ENCODE results near the gene FEZF2.

Gene FEZF2

DNA sequence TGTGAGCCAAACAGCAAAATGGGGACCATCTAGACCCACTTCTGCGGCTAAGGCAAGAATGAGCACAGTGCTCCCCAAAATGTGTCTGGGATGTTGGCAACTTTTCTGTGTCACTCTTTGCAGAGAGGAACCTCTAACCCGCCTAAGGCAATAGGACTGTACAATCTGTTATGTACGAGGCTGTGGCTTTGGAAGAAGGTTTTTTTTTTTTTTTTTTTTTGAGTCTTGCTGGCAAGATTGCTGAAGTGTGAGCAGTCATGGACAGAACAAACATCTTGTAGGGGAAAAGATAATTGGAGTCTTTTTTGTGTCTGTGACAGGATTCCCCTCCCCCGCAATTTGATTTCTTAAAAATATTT lies 7.2 kb downstream of the FEZF2 start:
- Histone ChIP-seq H3K9me3 (ENCODE audit: control insufficient read depth in 2 of 2, low read length in 2 of 2) (no peaks in the 10 kb centered on the region), H3K4me3 (ENCODE audit: low read length in 2 of 2) (no peak overlapping the region), H3K4me1 (ENCODE audit: control insufficient read depth, insufficient read depth, low read length) (peaks cover 18% of the 10 kb centered on the region), H3K27me3 (ENCODE audit: control insufficient read depth in 1 of 2, insufficient read depth in 2 of 2, low read length in 2 of 2) (peaks cover 44 to 53% of the 10 kb centered on the region in 2 donors), H3K9ac (ENCODE audit: low read length in 2 of 2) (no peak overlapping the region), H3K27ac (ENCODE audit: low read length) (no peak overlapping the region), H3K36me3 (ENCODE audit: control insufficient read depth in 2 of 2, insufficient read depth in 2 of 2, low read length in 2 of 2) (no peaks in the 10 kb centered on the region)

DNA sequence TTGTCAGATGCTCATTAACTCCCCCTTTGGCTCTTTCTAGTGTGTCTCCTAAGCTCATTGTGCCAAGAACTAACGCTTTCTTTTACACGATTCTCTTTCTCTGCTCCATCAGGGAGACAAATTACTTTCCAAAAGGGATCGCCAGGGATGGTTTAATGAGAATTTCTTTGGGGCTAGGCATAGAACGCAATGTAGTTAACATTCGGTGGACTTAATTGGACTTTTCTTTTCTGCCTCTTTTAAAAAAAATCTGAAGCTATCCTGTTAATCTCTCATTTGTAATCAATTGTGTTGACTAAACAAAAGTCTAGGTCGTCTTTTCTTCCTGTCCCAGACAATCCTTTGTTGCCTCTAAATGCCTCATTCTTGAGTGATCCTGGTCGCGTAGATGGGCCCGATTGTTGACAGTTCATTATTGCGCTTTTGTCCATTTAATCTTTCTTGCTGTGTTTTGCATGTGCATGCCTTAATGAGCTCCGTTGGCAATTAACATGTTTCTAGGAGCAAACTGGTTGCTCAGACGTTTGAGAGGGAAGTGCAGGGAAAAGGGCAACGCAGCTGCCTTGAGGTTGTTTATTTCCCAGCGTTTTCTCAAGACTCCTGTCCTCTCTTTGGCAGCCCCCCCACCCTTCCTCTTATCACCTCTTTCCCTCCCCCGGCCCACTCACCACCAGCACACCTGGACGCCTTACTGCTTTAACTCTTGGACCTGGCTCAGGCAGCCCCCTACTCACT lies 7.8 kb downstream of the FEZF2 start:
- H3K4me3 ChIP-seq (ENCODE audit: low read length in 2 of 2) = no peak overlapping the region
- H3K27me3 ChIP-seq (ENCODE audit: control insufficient read depth in 1 of 2, insufficient read depth in 2 of 2, low read length in 2 of 2) = peaks cover 39 to 48% of the 10 kb centered on the region in 2 donors

DNA sequence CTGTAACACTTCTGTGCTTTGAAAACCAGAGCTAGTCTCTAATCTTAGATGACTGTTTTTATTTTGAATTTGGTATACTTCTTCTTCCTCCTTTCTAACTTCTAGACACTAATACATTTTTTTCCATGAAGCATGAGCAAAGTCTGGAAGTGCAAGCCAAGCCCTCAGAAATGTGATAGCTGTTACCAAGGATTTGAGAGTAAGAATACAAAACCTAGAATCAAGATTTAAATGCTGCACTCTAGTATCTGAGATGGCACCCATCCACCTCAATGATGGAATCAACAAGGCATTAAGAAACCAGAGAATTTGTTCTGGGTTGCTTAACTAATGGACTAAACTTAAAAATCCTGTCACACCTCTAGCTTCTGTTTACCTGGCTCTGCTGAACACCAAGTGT lies 9.2 kb downstream of the FEZF2 start:
- Histone ChIP-seq H3K9ac (ENCODE audit: low read length in 2 of 2) (no peak overlapping the region), H3K9me3 (ENCODE audit: control insufficient read depth in 2 of 2, low read length in 2 of 2) (no peaks in the 10 kb centered on the region), H3K27me3 (ENCODE audit: control insufficient read depth in 1 of 2, insufficient read depth in 2 of 2, low read length in 2 of 2) (peaks cover 29 to 34% of the 10 kb centered on the region in 2 donors), H3K4me3 (ENCODE audit: low read length in 2 of 2) (no peak overlapping the region), H3K27ac (ENCODE audit: low read length) (no peak overlapping the region), H3K4me1 (ENCODE audit: control insufficient read depth, insufficient read depth, low read length) (peaks cover 8% of the 10 kb centered on the region), H3K36me3 (ENCODE audit: control insufficient read depth in 2 of 2, insufficient read depth in 2 of 2, low read length in 2 of 2) (no peaks in the 10 kb centered on the region)

More for the DNA sequence above, 7.8 kb downstream of the FEZF2 start:
- no peaks in the 10 kb centered on the region for H3K9me3 ChIP-seq (ENCODE audit: control insufficient read depth in 2 of 2, low read length in 2 of 2)
- peaks cover 15% of the 10 kb centered on the region for H3K4me1 ChIP-seq (ENCODE audit: control insufficient read depth, insufficient read depth, low read length)
- no peaks in the 10 kb centered on the region for H3K36me3 ChIP-seq (ENCODE audit: control insufficient read depth in 2 of 2, insufficient read depth in 2 of 2, low read length in 2 of 2)
- H3K27ac ChIP-seq (ENCODE audit: low read length) = no peak overlapping the region
- H3K9ac ChIP-seq (ENCODE audit: low read length in 2 of 2) = no peak overlapping the region

- Histone ChIP-seq H3K27me3 (ENCODE audit: control insufficient read depth in 1 of 2, insufficient read depth in 2 of 2, low read length in 2 of 2) (peaks cover 23 to 25% of the 10 kb centered on the region in 2 donors), H3K9ac (ENCODE audit: low read length in 2 of 2) (no peak overlapping the region), H3K27ac (ENCODE audit: low read length) (no peak overlapping the region), H3K4me1 (ENCODE audit: control insufficient read depth, insufficient read depth, low read length) (peaks cover 3% of the 10 kb centered on the region), H3K36me3 (ENCODE audit: control insufficient read depth in 2 of 2, insufficient read depth in 2 of 2, low read length in 2 of 2) (no peaks in the 10 kb centered on the region), H3K4me3 (ENCODE audit: low read length in 2 of 2) (no peak overlapping the region), H3K9me3 (ENCODE audit: control insufficient read depth in 2 of 2, low read length in 2 of 2) (no peaks in the 10 kb centered on the region)
Observed at GRCh38 chr3:62363275-62363674, 10.1 kb downstream of the FEZF2 start.

DNA sequence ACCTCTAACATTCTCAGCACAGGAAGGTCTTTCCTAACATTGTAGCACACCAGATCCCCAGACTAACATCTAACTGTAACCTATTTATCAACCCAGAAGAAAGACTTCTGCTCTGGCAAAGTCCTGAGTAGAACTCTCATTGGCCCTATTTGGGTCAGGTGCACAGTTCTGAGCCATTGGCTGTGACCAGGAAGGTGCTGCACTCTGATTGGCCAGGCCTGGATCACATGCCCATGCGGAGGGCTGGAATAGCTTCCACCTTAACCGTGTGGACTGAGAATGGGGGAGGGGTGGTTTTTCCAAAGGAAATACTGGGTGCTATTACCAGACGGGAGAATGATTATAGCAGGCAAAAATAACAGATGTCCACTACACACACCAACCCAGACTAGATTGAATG lies 11.5 kb downstream of the FEZF2 start:
- Histone ChIP-seq H3K9me3 (ENCODE audit: control insufficient read depth in 2 of 2, low read length in 2 of 2) (no peaks in the 10 kb centered on the region), H3K36me3 (ENCODE audit: control insufficient read depth in 2 of 2, insufficient read depth in 2 of 2, low read length in 2 of 2) (no peaks in the 10 kb centered on the region), H3K4me3 (ENCODE audit: low read length in 2 of 2) (no peak overlapping the region), H3K27me3 (ENCODE audit: control insufficient read depth in 1 of 2, insufficient read depth in 2 of 2, low read length in 2 of 2) (peaks cover 10% of the 10 kb centered on the region in 2 donors), H3K9ac (ENCODE audit: low read length in 2 of 2) (no peak overlapping the region), H3K27ac (ENCODE audit: low read length) (no peak overlapping the region), H3K4me1 (ENCODE audit: control insufficient read depth, insufficient read depth, low read length) (no peaks in the 10 kb centered on the region)

DNA sequence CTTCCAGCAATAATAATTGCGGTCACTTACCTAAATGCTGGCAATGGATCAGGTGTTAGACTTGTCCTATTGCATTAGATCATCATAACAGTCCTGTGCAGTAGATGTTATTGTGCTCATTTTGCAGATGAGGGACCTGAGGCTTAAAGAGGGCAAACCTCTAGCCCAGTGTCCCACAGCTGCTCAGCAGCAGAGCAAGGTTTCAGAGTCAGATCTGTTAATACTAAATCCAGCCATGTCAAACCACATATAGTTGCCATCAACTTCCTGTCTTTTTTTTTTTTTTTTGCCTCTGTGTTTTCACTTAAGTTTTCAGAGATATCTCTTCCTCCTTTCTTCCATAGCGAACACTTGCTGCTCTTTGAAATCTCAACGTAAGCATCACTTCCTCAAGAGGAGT lies 12.1 kb downstream of the FEZF2 start:
- Histone ChIP-seq H3K27ac (ENCODE audit: low read length) (no peak overlapping the region), H3K9ac (ENCODE audit: low read length in 2 of 2) (no peak overlapping the region), H3K36me3 (ENCODE audit: control insufficient read depth in 2 of 2, insufficient read depth in 2 of 2, low read length in 2 of 2) (no peaks in the 10 kb centered on the region), H3K4me3 (ENCODE audit: low read length in 2 of 2) (no peak overlapping the region), H3K4me1 (ENCODE audit: control insufficient read depth, insufficient read depth, low read length) (no peaks in the 10 kb centered on the region), H3K27me3 (ENCODE audit: control insufficient read depth in 1 of 2, insufficient read depth in 2 of 2, low read length in 2 of 2) (peaks cover 6% of the 10 kb centered on the region in 2 donors), H3K9me3 (ENCODE audit: control insufficient read depth in 2 of 2, low read length in 2 of 2) (no peaks in the 10 kb centered on the region)

- no peak overlapping the region for H3K9ac ChIP-seq (ENCODE audit: low read length in 2 of 2)
- no peak overlapping the region for H3K4me3 ChIP-seq (ENCODE audit: low read length in 2 of 2)
- peaks cover 0 to 2% of the 10 kb centered on the region in 2 donors for H3K9me3 ChIP-seq (ENCODE audit: control insufficient read depth in 2 of 2, low read length in 2 of 2)
- no peaks in the 10 kb centered on the region for H3K36me3 ChIP-seq (ENCODE audit: control insufficient read depth in 2 of 2, insufficient read depth in 2 of 2, low read length in 2 of 2)
- no peaks in the 10 kb centered on the region for H3K4me1 ChIP-seq (ENCODE audit: control insufficient read depth, insufficient read depth, low read length)
- H3K27ac ChIP-seq (ENCODE audit: low read length) = no peak overlapping the region
- H3K27me3 ChIP-seq (ENCODE audit: control insufficient read depth in 1 of 2, insufficient read depth in 2 of 2, low read length in 2 of 2) = peaks cover 2 to 6% of the 10 kb centered on the region in 2 donors
Observed at GRCh38 chr3:62359531-62359930, 13.8 kb downstream of the FEZF2 start.

GRCh38 chr3:62356356-62356755 lies 17.0 kb downstream of the FEZF2 start:
- H3K4me1 ChIP-seq (ENCODE audit: control insufficient read depth, insufficient read depth, low read length) = no peaks in the 10 kb centered on the region
- H3K36me3 ChIP-seq (ENCODE audit: control insufficient read depth in 2 of 2, insufficient read depth in 2 of 2, low read length in 2 of 2) = no peaks in the 10 kb centered on the region
- H3K4me3 ChIP-seq (ENCODE audit: low read length in 2 of 2) = no peak overlapping the region
- H3K27me3 ChIP-seq (ENCODE audit: control insufficient read depth in 1 of 2, insufficient read depth in 2 of 2, low read length in 2 of 2) = peaks cover 2 to 3% of the 10 kb centered on the region in 2 donors
- H3K9me3 ChIP-seq (ENCODE audit: control insufficient read depth in 2 of 2, low read length in 2 of 2) = peaks cover 0 to 2% of the 10 kb centered on the region in 2 donors
- no peak overlapping the region for H3K9ac ChIP-seq (ENCODE audit: low read length in 2 of 2)
- no peak overlapping the region for H3K27ac ChIP-seq (ENCODE audit: low read length)

DNA sequence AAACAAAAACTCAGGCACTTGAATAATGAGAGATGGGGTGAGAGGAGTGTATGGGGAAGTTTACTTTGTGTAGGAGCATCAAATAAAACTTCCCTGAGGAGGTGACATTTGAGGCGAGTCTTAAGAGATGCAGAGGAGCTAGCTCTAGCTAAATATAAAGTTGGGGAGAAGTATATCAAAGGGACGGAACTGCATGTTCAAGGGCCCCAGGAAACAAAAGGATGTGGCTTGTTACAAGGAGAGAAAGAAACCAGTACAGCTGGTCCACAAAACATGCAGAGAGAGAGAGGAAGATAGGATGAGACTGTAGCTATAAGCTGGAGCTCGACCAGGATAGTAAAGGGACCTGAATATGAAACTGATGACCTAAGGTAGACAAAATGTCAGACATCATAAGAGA lies 17.6 kb downstream of the FEZF2 start:
- Histone ChIP-seq H3K4me1 (ENCODE audit: control insufficient read depth, insufficient read depth, low read length) (no peaks in the 10 kb centered on the region), H3K27me3 (ENCODE audit: control insufficient read depth in 1 of 2, insufficient read depth in 2 of 2, low read length in 2 of 2) (peaks cover 2 to 3% of the 10 kb centered on the region in 2 donors), H3K27ac (ENCODE audit: low read length) (no peak overlapping the region), H3K9ac (ENCODE audit: low read length in 2 of 2) (no peak overlapping the region), H3K36me3 (ENCODE audit: control insufficient read depth in 2 of 2, insufficient read depth in 2 of 2, low read length in 2 of 2) (no peaks in the 10 kb centered on the region), H3K4me3 (ENCODE audit: low read length in 2 of 2) (no peak overlapping the region), H3K9me3 (ENCODE audit: control insufficient read depth in 2 of 2, low read length in 2 of 2) (peaks cover 0 to 2% of the 10 kb centered on the region in 2 donors)

GRCh38 chr3:62343755-62344154 lies 29.6 kb downstream of the FEZF2 start:
- H3K27ac ChIP-seq (ENCODE audit: low read length) = no peak overlapping the region
- H3K36me3 ChIP-seq (ENCODE audit: control insufficient read depth in 2 of 2, insufficient read depth in 2 of 2, low read length in 2 of 2) = no peaks in the 10 kb centered on the region
- H3K4me1 ChIP-seq (ENCODE audit: control insufficient read depth, insufficient read depth, low read length) = no peaks in the 10 kb centered on the region
- no peaks in the 10 kb centered on the region for H3K9me3 ChIP-seq (ENCODE audit: control insufficient read depth in 2 of 2, low read length in 2 of 2)
- H3K4me3 ChIP-seq (ENCODE audit: low read length in 2 of 2) = no peak overlapping the region
- no peak overlapping the region for H3K9ac ChIP-seq (ENCODE audit: low read length in 2 of 2)
- peaks cover 0 to 4% of the 10 kb centered on the region in 2 donors for H3K27me3 ChIP-seq (ENCODE audit: control insufficient read depth in 1 of 2, insufficient read depth in 2 of 2, low read length in 2 of 2)

- Histone ChIP-seq H3K27ac (ENCODE audit: low read length) (no peak overlapping the region), H3K4me3 (ENCODE audit: low read length in 2 of 2) (no peak overlapping the region), H3K36me3 (ENCODE audit: control insufficient read depth in 2 of 2, insufficient read depth in 2 of 2, low read length in 2 of 2) (no peaks in the 10 kb centered on the region), H3K9ac (ENCODE audit: low read length in 2 of 2) (no peak overlapping the region), H3K4me1 (ENCODE audit: control insufficient read depth, insufficient read depth, low read length) (no peaks in the 10 kb centered on the region), H3K27me3 (ENCODE audit: control insufficient read depth in 1 of 2, insufficient read depth in 2 of 2, low read length in 2 of 2) (no peaks in the 10 kb centered on the region), H3K9me3 (ENCODE audit: control insufficient read depth in 2 of 2, low read length in 2 of 2) (no peaks in the 10 kb centered on the region)
Observed at GRCh38 chr3:62335196-62335595, 38.2 kb downstream of the FEZF2 start.

All from stomach smooth muscle (tissue), 2 donors.